Pancreas (tissue), 10 donors: ENCODE data around the gene HIVEP2. TPM values are rescaled to one million over a fixed set of nuclear protein-coding genes. Genes with fewer than 3 reads are reported as not detected.

ENCODE experiments used
- ATAC-seq, 4 donors: fragments of 200-7000 bp; cut with Tn5 transposase; one replicate each; pipeline versions ENCODE4 v1.8.0 to v1.9.1; 2020; ENCODE audit warnings: mild to moderate bottlenecking in 4 of 4, moderate library complexity in 4 of 4
- DNase-seq, 6 donors: peaks; one replicate each; pipeline ENCODE4 v3.0.0-alpha.2; 2020
- FAIRE-seq: peaks from 2 replicates; lab custom pipeline; 2012; peaks lifted over from hg19 to GRCh38; lab: Jason Lieb, UNC
- H3K27ac ChIP-seq, 4 donors: fragments of 200-600 bp; sonication (generic); 1 replicate in 3 of 4; 2 replicates in 1 of 4; pipeline versions ENCODE4 v1.5.0 to v1.8.0; 2020
- H3K27me3 ChIP-seq, 4 donors: fragments of 200-600 bp; one replicate each; pipeline ENCODE4 v1.8.0; 2021
- H3K36me3 ChIP-seq, 3 donors: fragments of 200-600 bp; sonication (generic) in 1 of 3; one replicate each; pipeline versions ENCODE4 v1.5.0 to v1.8.0; 2020 to 2021
- H3K4me1 ChIP-seq, 3 donors: fragments of 200-600 bp; one replicate each; pipeline ENCODE4 v1.8.0; 2021
- H3K4me3 ChIP-seq, 4 donors: fragments of 200-600 bp; sonication (generic) in 2 of 4; one replicate each; pipeline versions ENCODE4 v1.5.0 to v1.8.0; 2020 to 2021
- H3K9me3 ChIP-seq, 4 donors: fragments of 200-600 bp; one replicate each; pipeline ENCODE4 v1.8.0; 2021
- WGBS, 2 donors: extraction: QIAGEN DNeasy Blood & Tissue Kit; methylation state at CpG; one replicate each; pipeline ENCODE4 v1.1.7; 2013; 5-methylcytosine and 5-hydroxymethylcytosine counted together
- intact Hi-C, 3 donors: fragments of 100-400 bp; cut with DNase I; formaldehyde crosslinking; loops; one replicate each; pipeline versions ENCODE4 v1.11.1 to v1.14.2; 2022
- polyA plus RNA-seq, 2 donors: library from polyadenylated mRNA; stranded (reverse); fragments of 200-250 nt; gene quantifications; one replicate each; pipeline ENCODE4 v1.2.3, GENCODE V29; 2013
- total RNA-seq, 6 donors: library from RNA; stranded (reverse); fragmentation: NEBNext Ultra II Directional in 4 of 6; extraction: Animal tissue kit (Norgen Biotek cat#: 25700) in 4 of 6; gene quantifications; one replicate each; pipeline versions ENCODE4 v1.2.1 to v1.2.4, GENCODE V29; 2021 to 2023
- TF ChIP-seq, protein P1 (sequence below), 4 donors: fragments of 200-600 bp; sonication (generic) in 3 of 4; IDR thresholded peaks; one replicate each; pipeline versions ENCODE4 v1.5.0 to v1.8.0; 2021; ENCODE audit warnings: antibody characterized with exemption in 4 of 4
- donor health status: healthy with polysubstance abuse.
- donor health status: DM: no; HTN: no; CAD: no; lungs with moderate emphysema.
- donor health status: DM: no; HTN: no; CAD: no.
- donor health status: control.
- donor health status: control.
- donor health status: Bipolar disorder and iron deficiency.
- donor health status: DM: yes; HTN: yes; CAD: no.
- donor health status: DM: no; HTN: no; CAD: no.
- donor health status: DM: no; HTN: no; CAD: no.
- donor health status: DM: yes; HTN: yes; CAD: no.

Gene HIVEP2
- total and polyA plus RNA-seq, 8 donors: 3.8 to 14.0 (median 8.6) TPM

DNA sequence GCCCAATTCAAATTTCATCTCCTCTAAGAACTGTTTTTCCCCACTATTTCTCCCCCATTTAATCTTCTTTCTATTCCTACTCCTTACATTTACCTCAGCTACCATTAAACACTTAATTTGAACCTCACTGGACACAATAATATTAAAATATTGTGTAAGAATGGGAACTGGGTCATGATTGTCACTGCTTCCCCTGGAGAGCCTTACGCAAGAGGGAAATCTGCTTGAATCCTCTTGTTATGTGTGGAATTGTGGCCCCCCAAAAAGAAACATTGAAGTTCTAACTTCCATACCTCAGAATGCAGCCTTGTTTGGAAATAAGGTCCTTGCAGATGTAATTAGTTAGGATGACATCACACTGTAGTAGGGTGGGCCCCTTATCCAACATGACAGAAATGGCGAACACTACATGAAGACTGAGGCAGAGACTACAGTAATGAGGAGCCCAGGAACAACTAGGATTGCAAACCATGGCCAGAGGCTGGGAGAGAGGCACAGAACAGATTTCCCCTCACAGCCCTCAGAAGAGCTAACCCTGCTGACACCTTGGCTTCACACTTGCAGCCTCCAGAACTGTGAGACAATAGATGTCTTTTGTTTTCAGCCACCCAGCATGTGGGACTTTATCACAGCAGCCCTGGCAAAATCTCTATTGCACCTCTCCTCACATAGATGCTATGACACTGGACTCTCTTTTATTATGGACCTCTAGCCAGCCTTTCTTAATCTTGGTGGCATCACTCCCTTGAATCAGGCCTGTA lies 29.9 kb downstream of the HIVEP2 start:
- ATAC-seq: no peak
- 96 to 99% methylated on average over 2 of the region's 2 CpGs for WGBS, 2 donors

DNA sequence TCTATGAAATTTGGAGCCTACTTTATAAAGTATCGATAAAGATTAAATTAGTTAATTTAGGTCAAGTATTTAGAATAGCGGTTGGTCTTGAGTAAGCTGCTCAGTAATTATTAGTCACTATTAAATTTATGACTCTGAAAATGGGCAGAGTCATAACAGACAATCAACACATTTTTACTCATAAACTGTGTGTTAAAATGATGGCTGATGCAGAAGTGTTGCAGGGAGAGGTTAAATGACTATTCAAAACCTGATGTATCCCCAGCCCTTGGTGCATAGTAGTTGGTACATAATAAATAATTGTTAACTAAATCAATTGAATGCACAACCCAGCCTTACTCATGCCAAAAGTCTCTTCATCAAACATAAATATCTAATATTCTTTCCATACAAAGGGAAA lies 30.6 kb downstream of the HIVEP2 start:
- Histone ChIP-seq H3K9me3 (no peaks in the 10 kb centered on the region), H3K36me3 (no peaks in the 10 kb centered on the region), H3K4me1 (peaks cover 0 to 6% (median 2%) of the 10 kb centered on the region in 3 donors), H3K27ac (no peak overlapping the region), H3K27me3 (no peaks in the 10 kb centered on the region), H3K4me3 (no peak overlapping the region)
- ATAC-seq (no peak), FAIRE-seq (no peak), DNase-seq (no peak)
- 95 to 97% methylated on average over 2 of the region's 2 CpGs for WGBS, 2 donors
- TF ChIP-seq, protein P1, sequence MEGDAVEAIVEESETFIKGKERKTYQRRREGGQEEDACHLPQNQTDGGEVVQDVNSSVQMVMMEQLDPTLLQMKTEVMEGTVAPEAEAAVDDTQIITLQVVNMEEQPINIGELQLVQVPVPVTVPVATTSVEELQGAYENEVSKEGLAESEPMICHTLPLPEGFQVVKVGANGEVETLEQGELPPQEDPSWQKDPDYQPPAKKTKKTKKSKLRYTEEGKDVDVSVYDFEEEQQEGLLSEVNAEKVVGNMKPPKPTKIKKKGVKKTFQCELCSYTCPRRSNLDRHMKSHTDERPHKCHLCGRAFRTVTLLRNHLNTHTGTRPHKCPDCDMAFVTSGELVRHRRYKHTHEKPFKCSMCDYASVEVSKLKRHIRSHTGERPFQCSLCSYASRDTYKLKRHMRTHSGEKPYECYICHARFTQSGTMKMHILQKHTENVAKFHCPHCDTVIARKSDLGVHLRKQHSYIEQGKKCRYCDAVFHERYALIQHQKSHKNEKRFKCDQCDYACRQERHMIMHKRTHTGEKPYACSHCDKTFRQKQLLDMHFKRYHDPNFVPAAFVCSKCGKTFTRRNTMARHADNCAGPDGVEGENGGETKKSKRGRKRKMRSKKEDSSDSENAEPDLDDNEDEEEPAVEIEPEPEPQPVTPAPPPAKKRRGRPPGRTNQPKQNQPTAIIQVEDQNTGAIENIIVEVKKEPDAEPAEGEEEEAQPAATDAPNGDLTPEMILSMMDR (IDR thresholded peaks at IDR 0.05): no peak
- intact Hi-C loops: no loop called here

More for the DNA sequence above, 29.9 kb downstream of the HIVEP2 start:
- Histone ChIP-seq H3K27me3 (no peaks in the 10 kb centered on the region), H3K4me1 (peaks cover 0 to 6% (median 6%) of the 10 kb centered on the region in 3 donors), H3K27ac (no peak overlapping the region), H3K4me3 (no peak overlapping the region), H3K9me3 (no peaks in the 10 kb centered on the region), H3K36me3 (no peaks in the 10 kb centered on the region)
- TF ChIP-seq, protein P1 (IDR thresholded peaks at IDR 0.05): no peak
- intact Hi-C loops: no loop called here
- no peak for FAIRE-seq
- DNase-seq: no peak

DNA sequence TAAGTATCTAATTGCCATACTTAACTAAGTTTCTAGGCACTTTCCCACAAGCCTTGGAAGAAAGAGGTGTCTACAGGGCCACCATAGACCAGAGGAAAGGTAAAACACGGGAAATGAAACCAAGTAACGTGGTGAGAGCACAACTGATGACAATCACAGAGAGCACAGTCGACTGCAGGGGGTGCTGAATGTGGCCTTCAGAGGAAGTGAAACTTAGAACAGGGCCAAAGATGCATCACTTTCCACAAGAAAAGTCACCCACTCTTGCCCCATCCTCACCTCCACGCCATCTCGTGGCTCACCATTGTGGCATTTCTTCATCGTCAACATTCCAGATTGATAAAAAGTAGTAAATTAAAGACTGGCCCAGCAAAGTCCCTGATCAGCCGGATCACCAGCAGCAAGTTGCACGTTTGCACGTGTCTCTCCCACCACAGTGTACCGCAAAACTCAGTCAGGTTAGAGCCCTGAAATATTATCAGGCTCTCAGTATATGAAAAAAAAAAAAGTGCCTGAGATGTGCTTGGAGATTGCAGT lies 31.4 kb downstream of the HIVEP2 start:
- ATAC-seq (peak in 2 of 4 donors; percentile 27 to 63), DNase-seq (no peak), FAIRE-seq (no peak)
- TF ChIP-seq, protein P1 (IDR thresholded peaks at IDR 0.05): no peak
- H3K27me3 ChIP-seq: no peaks in the 10 kb centered on the region
- no peak overlapping the region for H3K4me3 ChIP-seq
- WGBS, 2 donors: 89 to 97% methylated on average over 10 of the region's 10 CpGs
- H3K4me1 ChIP-seq: peaks cover 0 to 2% (median 0%) of the 10 kb centered on the region in 3 donors
- no peaks in the 10 kb centered on the region for H3K36me3 ChIP-seq
- H3K27ac ChIP-seq: no peak overlapping the region
- no peaks in the 10 kb centered on the region for H3K9me3 ChIP-seq
- intact Hi-C loops: no loop called here

DNA sequence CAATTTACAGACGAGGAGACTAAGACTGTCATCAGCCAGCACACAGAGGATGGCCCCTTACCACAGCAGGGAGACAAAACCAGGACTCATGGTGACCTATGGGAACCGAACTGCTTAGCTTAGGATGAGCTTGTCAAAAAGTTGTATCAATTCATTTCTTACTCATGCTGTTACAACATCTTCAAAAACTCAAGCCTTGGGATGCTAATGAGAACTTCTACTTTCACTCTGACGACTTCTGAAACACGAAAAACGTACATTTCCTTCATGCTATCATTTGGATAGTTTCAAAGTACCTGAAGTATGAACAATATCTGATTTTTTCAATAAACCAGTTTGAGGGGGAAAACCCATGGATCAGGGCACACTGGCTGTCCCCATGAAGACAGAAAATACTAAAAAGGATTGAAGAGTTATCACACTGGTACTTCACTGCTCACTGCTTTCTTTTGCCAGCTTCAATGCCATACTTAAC lies 31.9 kb downstream of the HIVEP2 start:
- intact Hi-C loops: no loop called here
- Histone ChIP-seq H3K36me3 (no peaks in the 10 kb centered on the region), H3K4me1 (no peaks in the 10 kb centered on the region), H3K27ac (no peak overlapping the region), H3K27me3 (no peaks in the 10 kb centered on the region), H3K9me3 (no peaks in the 10 kb centered on the region), H3K4me3 (no peak overlapping the region)
- no peak for ATAC-seq
- WGBS, 2 donors: 89 to 93% methylated on average over 5 of the region's 5 CpGs
- FAIRE-seq: no peak
- TF ChIP-seq, protein P1 (IDR thresholded peaks at IDR 0.05): no peak
- no peak for DNase-seq

DNA sequence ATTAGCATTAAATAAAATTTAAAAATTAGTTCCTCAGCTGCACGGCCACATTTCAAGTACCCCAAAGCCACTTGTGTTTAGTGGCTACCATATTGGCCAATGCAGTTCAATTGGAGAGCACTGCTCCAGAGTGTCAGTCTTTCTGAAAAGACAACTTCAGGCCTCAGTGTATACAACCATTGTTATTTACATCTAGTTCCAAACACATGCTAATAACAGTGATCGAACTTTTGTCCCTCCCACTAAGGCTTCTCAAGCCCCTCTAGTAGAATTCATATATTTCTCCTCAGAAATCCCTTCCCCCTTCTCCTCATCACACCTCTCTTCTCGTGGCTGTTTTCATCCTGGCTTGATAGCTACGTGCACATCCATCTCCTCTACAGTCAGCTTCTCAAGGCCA lies 32.9 kb downstream of the HIVEP2 start:
- DNase-seq (no peak), FAIRE-seq (no peak), ATAC-seq (no peak)
- Histone ChIP-seq H3K4me3 (no peak overlapping the region), H3K4me1 (no peaks in the 10 kb centered on the region), H3K36me3 (no peaks in the 10 kb centered on the region), H3K9me3 (no peaks in the 10 kb centered on the region), H3K27me3 (no peaks in the 10 kb centered on the region), H3K27ac (no peak overlapping the region)
- 92 to 94% methylated on average over 4 of the region's 4 CpGs for WGBS, 2 donors
- TF ChIP-seq, protein P1 (IDR thresholded peaks at IDR 0.05): no peak
- intact Hi-C loops: no loop called here
